ENCODE measurements around the gene NOP14. TPM values are rescaled to one million over a fixed set of nuclear protein-coding genes. Genes with fewer than 3 reads are reported as not detected.
"Not testable (repeated sequence)": the region's sequence is repeated elsewhere in the genome, so short reads cannot be mapped to it uniquely, and the experiment has no call there.

The NOP14 gene
- polyA plus RNA-seq, 1 experiment: 7.1 TPM

- no peak overlapping the region for H3K4me3 ChIP-seq (ENCODE audit: low read depth, low read length)
- no peaks in the 10 kb centered on the region for H3K27me3 ChIP-seq (ENCODE audit: control insufficient read depth, insufficient read depth, low read length)
- ChIA-PET POLR2A (no interaction called here), CTCF (interaction anchor here (1.2 kb wide), 1 partner anchor 160 kb away, joined by 3 read pairs; no protein-coding TSS in a partner anchor)
- DNase-seq (ENCODE audit: low read depth): no peak
- TF ChIP-seq CTCF (IDR thresholded peaks at IDR 0.05; ENCODE audit: insufficient read depth, low read depth, low read length): no peak
- peaks cover 28% of the 10 kb centered on the region for H3K36me3 ChIP-seq (ENCODE audit: control insufficient read depth, insufficient read depth, low read length)
Observed at GRCh38 chr4:2923141-2923551, 40.1 kb downstream of the NOP14 start.

- POLR2A ChIA-PET; H3K4me3 ChIP-seq (ENCODE audit: low read depth, low read length); DNase-seq (ENCODE audit: low read depth); H3K27me3 ChIP-seq (ENCODE audit: control insufficient read depth, insufficient read depth, low read length): not testable (repeated sequence)
- peaks cover 28% of the 10 kb centered on the region for H3K36me3 ChIP-seq (ENCODE audit: control insufficient read depth, insufficient read depth, low read length)
- CTCF ChIA-PET: interaction anchor here (1.2 kb wide), 1 partner anchor 159 kb away, joined by 3 read pairs; no protein-coding TSS in a partner anchor
Observed at GRCh38 chr4:2922453-2923101, 40.6 kb downstream of the NOP14 start.

DNA sequence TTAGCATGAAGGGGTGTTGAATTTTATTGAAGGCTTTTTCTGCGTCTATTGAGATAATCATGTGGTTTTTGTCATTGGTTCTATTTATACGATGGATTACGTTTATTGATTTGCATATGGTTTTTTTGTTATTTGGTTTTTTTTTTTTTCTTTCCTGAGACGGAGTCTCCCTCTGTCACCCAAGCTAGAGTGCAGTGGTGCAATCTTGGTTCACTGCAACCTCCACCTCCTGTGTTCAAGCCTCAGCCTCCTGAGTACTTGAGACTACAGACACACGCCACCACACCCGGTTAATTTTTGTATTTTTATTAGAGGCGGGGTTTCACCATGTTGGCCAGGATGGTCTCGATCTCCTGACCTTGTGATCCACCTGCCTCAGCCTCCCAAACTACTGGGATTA is 44.5 kb downstream of the NOP14 start:
- H3K4me3 ChIP-seq (ENCODE audit: low read depth, low read length); DNase-seq (ENCODE audit: low read depth); POLR2A ChIA-PET; H3K36me3 ChIP-seq (ENCODE audit: control insufficient read depth, insufficient read depth, low read length); H3K27me3 ChIP-seq (ENCODE audit: control insufficient read depth, insufficient read depth, low read length): not testable (repeated sequence)
- CTCF ChIA-PET: interaction anchor here (1.2 to 2.1 kb wide), 2 partner anchors 8 to 9 kb away, joined by 3 to 4 read pairs; no protein-coding TSS in a partner anchor

GRCh38 chr4:2918300-2918699 is 44.9 kb downstream of the NOP14 start:
- CTCF ChIA-PET: interaction anchor here (1.2 to 2.1 kb wide), 2 partner anchors 8 to 10 kb away, joined by 3 to 4 read pairs; no protein-coding TSS in a partner anchor
- H3K27me3 ChIP-seq (ENCODE audit: control insufficient read depth, insufficient read depth, low read length); H3K36me3 ChIP-seq (ENCODE audit: control insufficient read depth, insufficient read depth, low read length); DNase-seq (ENCODE audit: low read depth); H3K4me3 ChIP-seq (ENCODE audit: low read depth, low read length); POLR2A ChIA-PET: not testable (repeated sequence)

DNA sequence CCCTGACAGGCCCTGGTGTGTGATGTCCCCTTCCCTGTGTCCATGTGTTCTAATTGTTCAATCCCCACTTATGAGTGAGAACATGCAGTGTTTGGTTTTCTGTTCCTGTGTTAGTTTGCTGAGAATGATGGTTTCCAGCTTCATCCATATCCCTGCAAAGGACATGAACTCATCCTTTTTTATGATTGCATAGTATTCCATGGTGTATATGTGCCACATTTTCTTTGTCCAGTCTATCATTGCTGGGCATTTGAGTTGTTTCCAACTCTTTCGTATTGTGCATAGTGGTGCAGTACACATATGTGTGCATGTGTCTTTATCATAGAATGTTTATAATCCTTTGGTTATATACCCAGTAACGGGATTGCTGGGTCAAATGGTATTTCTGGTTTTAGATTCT is 46.5 kb downstream of the NOP14 start:
- H3K4me3 ChIP-seq (ENCODE audit: low read depth, low read length); DNase-seq (ENCODE audit: low read depth); POLR2A ChIA-PET; H3K27me3 ChIP-seq (ENCODE audit: control insufficient read depth, insufficient read depth, low read length): not testable (repeated sequence)
- CTCF ChIA-PET: interaction anchor here (0.6 to 0.7 kb wide), 2 partner anchors 26 to 32 kb away, joined by 3 read pairs; no protein-coding TSS in a partner anchor
- H3K36me3 ChIP-seq (ENCODE audit: control insufficient read depth, insufficient read depth, low read length): peaks cover 12% of the 10 kb centered on the region

GRCh38 chr4:2915789-2916188 is 47.4 kb downstream of the NOP14 start:
- H3K36me3 ChIP-seq (ENCODE audit: control insufficient read depth, insufficient read depth, low read length): peaks cover 16% of the 10 kb centered on the region
- no peak overlapping the region for H3K4me3 ChIP-seq (ENCODE audit: low read depth, low read length)
- TF ChIP-seq CTCF (IDR thresholded peaks at IDR 0.05; ENCODE audit: insufficient read depth, low read depth, low read length): no peak
- ChIA-PET CTCF (interaction anchor here (0.7 kb wide), 1 partner anchor 33 kb away, joined by 3 read pairs; no protein-coding TSS in a partner anchor), POLR2A (no interaction called here)
- no peak for DNase-seq (ENCODE audit: low read depth)
- H3K27me3 ChIP-seq (ENCODE audit: control insufficient read depth, insufficient read depth, low read length): no peaks in the 10 kb centered on the region

DNA sequence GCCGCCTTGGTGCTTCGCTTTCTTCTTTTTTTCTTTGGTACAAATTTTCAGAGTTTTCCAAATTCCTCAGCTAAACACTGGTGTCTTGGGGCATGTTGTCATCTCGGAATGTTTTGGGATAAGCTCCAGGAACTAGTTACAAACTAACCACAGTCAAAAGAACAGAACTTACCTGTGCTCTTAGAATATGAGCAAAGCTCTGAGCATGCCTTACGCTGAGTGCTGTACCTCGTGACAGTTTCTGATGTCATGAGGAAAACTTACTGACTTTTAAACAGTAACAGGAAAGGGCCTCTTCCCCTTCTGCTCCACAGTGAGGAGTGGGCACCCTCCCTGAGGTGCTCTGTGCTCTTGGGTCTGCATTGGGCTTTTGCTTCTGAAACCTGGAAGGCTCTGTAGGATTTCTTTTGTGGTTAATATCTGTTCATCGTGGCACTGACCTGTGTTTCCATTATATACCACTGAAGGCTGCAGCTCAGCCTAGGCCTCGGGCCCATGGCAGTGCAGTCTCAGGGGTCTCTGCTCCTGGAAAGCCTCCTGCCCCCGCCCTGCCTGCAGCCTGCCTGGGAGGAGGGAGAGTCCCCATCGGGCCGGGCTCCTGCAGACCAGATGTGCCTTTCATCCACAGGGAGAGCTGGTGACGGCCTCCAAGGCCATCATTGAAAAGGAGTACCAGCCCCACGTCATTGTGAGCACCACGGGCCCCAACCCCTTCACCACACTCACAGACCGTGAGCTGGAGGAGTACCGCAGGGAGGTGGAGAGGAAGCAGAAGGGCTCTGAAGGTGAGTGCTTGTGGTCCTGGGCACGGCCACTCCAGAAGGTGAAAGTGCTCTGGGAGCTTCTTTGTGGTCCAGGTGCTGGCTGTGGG is 48.7 kb downstream of the NOP14 start:
- ChIA-PET CTCF (interaction anchor here (0.6 to 1.5 kb wide), 3 partner anchors 16 to 152 kb away, joined by 3 to 4 read pairs (median 3); no protein-coding TSS in a partner anchor), POLR2A (no interaction called here)
- no peak for DNase-seq (ENCODE audit: low read depth)
- H3K4me3 ChIP-seq (ENCODE audit: low read depth, low read length): no peak overlapping the region
- no peak for TF ChIP-seq CTCF (IDR thresholded peaks at IDR 0.05; ENCODE audit: insufficient read depth, low read depth, low read length)
- H3K27me3 ChIP-seq (ENCODE audit: control insufficient read depth, insufficient read depth, low read length): no peaks in the 10 kb centered on the region
- H3K36me3 ChIP-seq (ENCODE audit: control insufficient read depth, insufficient read depth, low read length): peaks cover 16% of the 10 kb centered on the region
